Hematopoietic multipotent progenitor cell treated with erythropoietin and hydrocortisone succinate and interleukin-3 and kit ligand, for 15 days (in vitro differentiated cells): Measurements from ENCODE around the gene MEST.
"Not testable (repeated sequence)": the region's sequence is repeated elsewhere in the genome, so short reads cannot be mapped to it uniquely, and the experiment has no call there.

ENCODE experiments used
- DNase-seq: peaks from one replicate; pipeline ENCODE4 v3.0.0-alpha.2; 2015; ENCODE audit warnings: low spot score

MEST gene

GRCh38 chr7:130491841-130492522 is at the start of gene MEST:
TSS of gene MEST (plus strand) at chr7:130492085. CDS start at chr7:130492314, 229 bp downstream.
- no peak for DNase-seq

- no peak for DNase-seq
Measured at GRCh38 chr7:130442601-130443000, 49.3 kb upstream of the MEST start.

GRCh38 chr7:130444234-130444633 is 47.7 kb upstream of the MEST start:
- no peak for DNase-seq

- DNase-seq = no peak
Measured at GRCh38 chr7:130444751-130445407, 47.0 kb upstream of the MEST start.

GRCh38 chr7:130446259-130446658 is 45.6 kb upstream of the MEST start:
- no peak for DNase-seq

GRCh38 chr7:130451344-130451743 is 40.5 kb upstream of the MEST start:
- DNase-seq = not testable (repeated sequence)

GRCh38 chr7:130452951-130453350 is 38.9 kb upstream of the MEST start:
- no peak for DNase-seq

GRCh38 chr7:130454959-130455358 is 36.9 kb upstream of the MEST start:
- DNase-seq = no peak

- DNase-seq = no peak
Measured at GRCh38 chr7:130458257-130458656, 33.6 kb upstream of the MEST start.

GRCh38 chr7:130461272-130461671 is 30.6 kb upstream of the MEST start:
- DNase-seq = no peak

- peak; percentile 18 for DNase-seq
Measured at GRCh38 chr7:130463553-130464434, 28.1 kb upstream of the MEST start.

GRCh38 chr7:130468612-130469011 is 23.3 kb upstream of the MEST start:
- DNase-seq = no peak

- DNase-seq = no peak
Measured at GRCh38 chr7:130471974-130472373, 19.9 kb upstream of the MEST start.

GRCh38 chr7:130473289-130473688 is 18.6 kb upstream of the MEST start:
- no peak for DNase-seq

- DNase-seq = no peak
Measured at GRCh38 chr7:130473876-130474275, 18.0 kb upstream of the MEST start.

GRCh38 chr7:130475776-130476175 is 16.1 kb upstream of the MEST start:
- DNase-seq = no peak

GRCh38 chr7:130476297-130477150 is 15.4 kb upstream of the MEST start:
- no peak for DNase-seq

- no peak for DNase-seq
Measured at GRCh38 chr7:130478991-130479390, 12.9 kb upstream of the MEST start.

GRCh38 chr7:130479716-130480400 is 12.0 kb upstream of the MEST start:
- no peak for DNase-seq

GRCh38 chr7:130481898-130482297 is 10.0 kb upstream of the MEST start:
- no peak for DNase-seq

GRCh38 chr7:130483031-130483430 is 8.9 kb upstream of the MEST start:
- DNase-seq = no peak
